GM18508 (cell line): Measurements from ENCODE around the gene SKIC2.
A peak's percentile ranks its signal among the peaks of the same experiment; 100 is the strongest.
"Not testable (repeated sequence)": the region's sequence is repeated elsewhere in the genome, so short reads cannot be mapped to it uniquely, and the experiment has no call there.

Experiments used
- ATAC-seq: cut with Tn5 transposase; IDR thresholded peaks from one replicate; pipeline ENCODE4 v1.9.1; 2021; ENCODE audit warnings: moderate number of reproducible peaks; ENCODE audit not compliant: insufficient read depth, unreplicated experiment

Gene SKIC2

GRCh38 chr6:31968326-31968725 is 9.4 kb downstream of the SKIC2 start:
- no peak for ATAC-seq

GRCh38 chr6:31968791-31969711 is 10.1 kb downstream of the SKIC2 start:
- ATAC-seq: no peak

- no peak for ATAC-seq
These were observed 11.0 kb downstream of the SKIC2 start for GRCh38 chr6:31969712-31970603.

- ATAC-seq: no peak
These were observed 11.8 kb downstream of the SKIC2 start for GRCh38 chr6:31970604-31971271.

GRCh38 chr6:31971279-31971992 is 12.5 kb downstream of the SKIC2 start:
- ATAC-seq: no peak

GRCh38 chr6:31971993-31972708 is 13.2 kb downstream of the SKIC2 start, which contains the start of gene DXO:
Gene DXO (minus strand): TSS chr6:31972138. CDS start chr6:31971675, 463 bp downstream.
- ATAC-seq: peak; percentile 71

- ATAC-seq: no peak
These were observed 13.9 kb downstream of the SKIC2 start for GRCh38 chr6:31972709-31973350.

- not testable (repeated sequence) for ATAC-seq
These were observed 17.1 kb downstream of the SKIC2 start for GRCh38 chr6:31976065-31976464.

GRCh38 chr6:31977816-31978431 is 18.9 kb downstream of the SKIC2 start:
- ATAC-seq: no peak

GRCh38 chr6:31978831-31979230 is 19.9 kb downstream of the SKIC2 start:
- ATAC-seq: no peak

GRCh38 chr6:31979238-31979898 is 20.4 kb downstream of the SKIC2 start:
- no peak for ATAC-seq

- not testable (repeated sequence) for ATAC-seq
These were observed 21.4 kb downstream of the SKIC2 start for GRCh38 chr6:31980195-31980876.

GRCh38 chr6:31980998-31981397 is 22.0 kb downstream of the SKIC2 start:
- ATAC-seq: not testable (repeated sequence)

GRCh38 chr6:31981744-31982143 is 22.8 kb downstream of the SKIC2 start, which contains the start of gene C4A:
Gene C4A (plus strand): TSS chr6:31982057. CDS start chr6:31982108, 51 bp downstream.
- not testable (repeated sequence) for ATAC-seq

GRCh38 chr6:31989363-31989762 is 30.4 kb downstream of the SKIC2 start:
- not testable (repeated sequence) for ATAC-seq

GRCh38 chr6:31994421-31994820 is 35.4 kb downstream of the SKIC2 start:
- not testable (repeated sequence) for ATAC-seq

- ATAC-seq: not testable (repeated sequence)
These were observed 37.4 kb downstream of the SKIC2 start for GRCh38 chr6:31996385-31996784.
